GM12892 (cell line): Measurements from ENCODE around the gene PVALEF.
"Not testable (repeated sequence)": the region's sequence is repeated elsewhere in the genome, so short reads cannot be mapped to it uniquely, and the experiment has no call there.

ENCODE experiments used
- DNase-seq: peaks from one replicate; pipeline ENCODE4 v3.0.0; 2011; ENCODE audit not compliant: insufficient read length
- FAIRE-seq: peaks from 2 replicates; lab custom pipeline; 2011; peaks lifted over from hg19 to GRCh38; lab: Jason Lieb, UNC
- POLR2A ChIP-seq: IDR thresholded peaks from 2 replicates; pipeline ENCODE4 v1.6.1; 2011; ENCODE audit warnings: low read depth, low read length, control low read depth
- POLR2AphosphoS5 ChIP-seq: IDR thresholded peaks from 2 replicates; pipeline ENCODE4 v1.6.1; 2011; ENCODE audit warnings: low read depth, low read length, control low read depth
- TAF1 ChIP-seq: IDR thresholded peaks from 2 replicates; pipeline ENCODE4 v1.6.1; 2011; ENCODE audit warnings: low read depth, mild to moderate bottlenecking, control low read depth, low read length, borderline replicate concordance

PVALEF gene

DNA sequence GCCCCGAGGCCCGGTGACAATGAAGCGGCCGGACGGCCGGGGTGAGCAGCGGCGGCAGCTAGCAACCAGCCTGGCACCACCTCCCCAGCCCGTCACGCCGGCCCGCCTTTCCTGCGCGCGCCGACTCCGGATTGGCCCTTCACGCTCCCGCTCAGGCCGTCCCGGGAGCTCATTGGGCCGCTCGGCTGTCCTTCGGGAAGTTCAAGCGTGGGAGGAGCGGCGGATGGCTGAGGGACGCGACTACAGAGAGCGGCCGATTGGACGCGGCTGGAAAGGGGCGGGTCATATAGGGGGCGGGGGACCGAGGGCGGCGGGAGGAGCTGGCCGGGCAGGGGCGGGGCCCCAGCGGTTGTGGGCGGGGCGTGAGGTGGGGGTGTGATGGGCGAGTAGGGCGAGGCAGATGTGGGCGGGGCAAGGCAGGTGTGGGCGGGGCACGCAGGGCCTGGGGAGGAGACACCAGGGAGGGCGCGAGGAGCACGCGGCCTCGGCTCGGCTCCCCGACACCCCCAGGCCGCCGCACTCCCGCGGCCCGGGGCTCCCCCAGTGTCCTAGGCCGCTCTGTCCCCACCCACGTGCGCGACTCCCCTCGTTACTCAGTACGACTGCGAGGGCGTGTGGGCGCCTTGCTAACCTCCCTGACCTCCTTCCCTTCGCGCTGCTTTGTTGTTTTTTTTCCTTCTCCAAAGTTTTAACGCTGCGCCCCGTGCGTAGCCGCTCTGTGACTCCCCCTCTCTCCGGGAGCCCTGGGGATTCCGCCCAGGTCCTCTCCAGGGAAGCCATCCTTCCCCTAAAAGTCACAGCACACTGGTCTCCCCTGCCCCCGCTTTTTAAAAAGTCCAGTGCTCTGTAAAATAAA, 57.8 kb downstream of the PVALEF start, which contains the start of gene CEP131:
CEP131 (minus strand) TSS at position 60 of the 856 bp plus-strand sequence. CDS start 2,909 bp downstream, outside the sequence.
- DNase-seq (peak; percentile 100), FAIRE-seq (peak; percentile 97)
- no peak for TF ChIP-seq POLR2AphosphoS5
- peak; percentile 37; the same call in 1 of the 2 replicates for TF ChIP-seq POLR2A
- 0 out of 2 replicates have a peak, but pooled peaks have one; percentile 44 for TF ChIP-seq TAF1

DNA sequence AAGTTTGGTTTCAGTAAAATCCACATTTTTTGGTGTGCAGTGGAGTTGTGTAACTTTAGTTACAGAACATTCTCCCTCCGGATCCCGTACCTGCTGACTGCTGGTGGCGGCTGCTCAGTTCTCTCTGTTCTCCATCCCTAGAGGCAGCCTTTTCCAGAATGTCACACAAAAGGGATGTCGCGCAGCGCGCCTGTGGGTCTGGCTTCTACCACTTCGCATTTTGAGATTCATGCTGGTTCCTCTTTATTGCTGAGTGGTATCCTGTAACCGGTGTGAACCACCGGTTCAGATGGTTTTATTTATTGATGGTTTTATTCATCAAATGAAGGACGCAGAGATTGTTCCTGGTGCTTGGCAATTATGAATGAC, 58.4 kb downstream of the PVALEF start:
- TF ChIP-seq POLR2AphosphoS5 (no peak), TAF1 (no peak), POLR2A (no peak)
- FAIRE-seq (no peak), DNase-seq (no peak)

DNA sequence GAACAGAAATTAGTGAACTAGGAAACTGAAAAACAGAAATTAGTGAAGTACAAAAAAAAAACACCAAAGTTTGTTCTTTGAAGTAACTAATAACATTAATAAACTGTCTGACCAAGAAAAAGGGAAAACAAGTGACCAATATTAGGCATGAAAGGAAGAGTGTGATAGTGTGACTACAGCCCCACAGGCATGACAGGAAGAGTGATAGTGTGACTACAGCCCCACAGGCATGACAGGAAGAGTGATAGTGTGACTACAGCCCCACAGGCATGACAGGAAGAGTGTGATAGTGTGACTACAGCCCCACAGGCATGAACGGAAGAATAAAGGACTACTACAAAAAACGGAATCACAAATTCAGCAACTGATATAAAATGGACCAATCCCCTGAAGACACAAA, 62.3 kb downstream of the PVALEF start:
- peak; percentile 74 for FAIRE-seq

DNA sequence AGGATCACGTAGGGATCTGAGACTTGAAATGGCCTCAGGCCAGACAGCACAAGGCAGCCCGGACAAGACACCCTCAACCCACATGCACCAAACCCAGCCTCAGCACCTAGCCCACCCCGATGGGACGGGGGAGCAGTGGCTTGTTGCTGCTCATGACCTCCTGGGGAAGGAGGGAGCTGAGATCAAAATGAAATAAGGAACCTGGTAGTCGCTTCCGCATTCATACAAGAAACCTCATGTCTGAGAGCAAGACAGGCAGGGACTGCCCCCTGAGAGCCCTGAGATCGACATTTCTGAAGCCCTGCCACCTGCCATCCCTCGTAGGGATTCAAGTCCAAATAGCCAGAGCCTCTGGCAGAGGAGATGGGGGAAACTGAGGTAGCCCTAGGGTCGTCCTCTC, 63.1 kb downstream of the PVALEF start:
- DNase-seq (peak; percentile 69), FAIRE-seq (peak; percentile 93)
- TF ChIP-seq POLR2A: peak; percentile 27; the same call in 1 of the 2 replicates
- no peak for TF ChIP-seq POLR2AphosphoS5
- 0 out of 2 replicates have a peak, but pooled peaks have one; percentile 10 for TF ChIP-seq TAF1

More for the DNA sequence above, 62.3 kb downstream of the PVALEF start:
- not testable (repeated sequence) for DNase-seq

DNA sequence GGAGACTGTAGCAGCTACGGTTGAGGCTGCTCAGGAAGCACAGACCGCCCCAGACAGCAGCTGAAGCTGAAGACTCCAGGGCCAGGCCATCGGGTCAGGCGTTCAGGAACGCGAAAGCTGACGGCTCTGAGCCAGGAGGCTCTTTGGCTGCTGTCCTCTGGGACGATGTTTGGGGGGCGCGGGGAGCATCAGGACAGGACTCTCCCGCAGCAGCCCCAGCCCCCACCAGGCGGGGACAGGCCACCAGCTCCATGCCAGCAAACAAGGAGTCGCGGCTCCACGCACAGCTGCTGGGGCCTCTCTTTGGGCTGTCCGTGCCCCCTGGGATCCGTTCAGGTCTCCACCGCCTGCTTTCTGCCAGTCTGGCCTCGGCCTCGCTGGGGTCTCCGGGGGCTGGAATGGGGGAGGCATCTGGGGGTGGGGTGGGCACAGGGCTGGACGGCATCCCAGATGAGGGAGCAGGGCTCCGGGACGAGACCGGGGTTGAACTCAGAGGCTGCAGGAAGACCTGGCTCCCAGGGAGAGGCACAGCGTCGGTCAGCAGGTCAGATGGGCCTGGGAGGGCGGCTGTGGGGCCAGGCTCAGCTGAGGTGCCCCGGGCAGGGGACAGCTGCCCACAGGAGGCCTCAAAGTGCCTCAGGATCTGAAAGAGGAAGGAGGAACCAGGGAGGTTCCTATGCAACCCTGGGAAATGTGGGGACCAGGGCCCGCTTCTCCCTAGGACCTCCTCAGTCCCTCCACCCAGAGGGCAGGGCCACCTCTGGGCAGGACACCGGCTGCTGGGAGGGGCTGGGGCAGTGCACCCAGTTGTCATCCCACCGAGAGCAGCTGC, 63.7 kb downstream of the PVALEF start:
- FAIRE-seq: no peak
- DNase-seq: no peak
- no peak for TF ChIP-seq POLR2AphosphoS5
- TF ChIP-seq TAF1: 0 out of 2 replicates have a peak, but pooled peaks have one; percentile 0

DNA sequence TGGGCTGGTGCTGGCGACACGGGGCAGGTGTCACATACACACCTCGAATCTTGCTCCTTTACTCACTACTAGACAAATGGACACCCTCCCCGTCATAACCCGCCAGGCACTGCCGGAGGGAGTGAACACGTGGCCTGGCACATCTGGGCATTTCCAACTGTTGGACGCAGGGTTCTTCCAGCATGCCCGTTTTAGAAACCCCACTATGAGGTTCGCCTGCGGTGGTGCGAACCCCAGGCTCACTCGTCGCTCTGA, 64.3 kb downstream of the PVALEF start:
- FAIRE-seq (no peak), DNase-seq (no peak)
- TF ChIP-seq POLR2A: no peak
- TF ChIP-seq TAF1: no peak
- TF ChIP-seq POLR2AphosphoS5: no peak

DNA sequence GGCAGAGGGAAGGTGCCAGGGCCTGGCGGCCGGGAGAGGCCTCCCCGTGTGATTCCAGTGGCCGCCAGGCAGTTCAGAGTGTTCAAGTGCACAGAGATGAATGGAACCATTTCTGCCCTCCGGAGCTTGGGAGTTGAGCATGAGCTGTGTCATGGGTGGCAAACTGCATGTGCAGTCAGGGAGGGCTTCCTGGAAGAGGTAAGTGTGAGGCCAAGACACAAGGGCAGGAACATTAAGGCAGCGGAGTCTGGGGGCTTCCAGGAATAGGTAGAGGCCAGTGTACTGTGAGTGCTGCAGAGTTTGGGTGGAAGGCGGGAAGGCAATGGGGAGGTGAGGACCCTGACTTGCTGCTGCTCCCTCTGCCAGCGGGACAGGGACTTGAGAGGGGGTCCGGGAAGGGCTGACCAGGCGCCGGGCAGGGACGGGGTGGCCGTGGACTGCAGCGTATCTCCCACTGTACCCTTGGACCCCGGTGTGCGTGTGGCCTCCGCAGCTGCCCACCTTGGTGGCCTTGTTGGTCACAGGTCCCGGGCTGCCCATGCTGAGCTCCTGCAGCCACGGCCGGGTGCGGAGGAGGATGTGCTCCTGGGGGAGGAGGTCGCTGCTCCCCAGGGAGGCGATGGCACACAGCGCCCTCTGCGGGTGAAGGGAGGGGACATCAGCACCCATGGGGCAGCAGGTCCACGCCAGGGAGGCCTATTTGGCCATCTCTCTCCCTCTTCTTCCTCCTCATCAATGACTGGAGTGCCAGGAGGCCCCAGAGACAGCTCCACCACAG, 64.9 kb downstream of the PVALEF start:
- TF ChIP-seq POLR2A (no peak), POLR2AphosphoS5 (no peak)
- FAIRE-seq (no peak), DNase-seq (peak; percentile 58)

DNA sequence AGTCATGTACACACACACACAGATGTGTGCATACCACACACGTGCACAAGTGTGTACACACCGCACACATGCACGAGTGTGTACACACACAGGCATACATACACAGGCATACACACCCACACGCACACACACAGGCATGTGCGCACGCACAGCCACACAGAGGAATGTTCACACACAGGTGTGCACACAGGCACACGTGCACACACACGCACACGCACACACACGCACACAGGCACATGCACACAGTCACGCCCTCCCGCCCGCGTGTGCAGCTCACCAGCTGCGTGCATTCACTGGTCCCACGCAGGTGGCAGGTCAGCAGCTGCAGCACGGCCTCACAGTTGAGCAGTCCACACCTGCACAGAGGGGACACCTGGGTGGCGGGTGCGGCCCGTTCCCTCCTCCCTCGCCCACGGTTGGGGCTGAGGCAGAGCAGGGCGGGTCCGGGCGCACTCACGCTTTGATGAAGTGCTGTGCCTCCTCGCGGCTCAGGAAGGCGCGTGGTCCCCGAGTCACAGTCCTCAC, 65.9 kb downstream of the PVALEF start:
- DNase-seq (no peak), FAIRE-seq (no peak)
- TF ChIP-seq TAF1: no peak
- TF ChIP-seq POLR2AphosphoS5: no peak
- TF ChIP-seq POLR2A: no peak

DNA sequence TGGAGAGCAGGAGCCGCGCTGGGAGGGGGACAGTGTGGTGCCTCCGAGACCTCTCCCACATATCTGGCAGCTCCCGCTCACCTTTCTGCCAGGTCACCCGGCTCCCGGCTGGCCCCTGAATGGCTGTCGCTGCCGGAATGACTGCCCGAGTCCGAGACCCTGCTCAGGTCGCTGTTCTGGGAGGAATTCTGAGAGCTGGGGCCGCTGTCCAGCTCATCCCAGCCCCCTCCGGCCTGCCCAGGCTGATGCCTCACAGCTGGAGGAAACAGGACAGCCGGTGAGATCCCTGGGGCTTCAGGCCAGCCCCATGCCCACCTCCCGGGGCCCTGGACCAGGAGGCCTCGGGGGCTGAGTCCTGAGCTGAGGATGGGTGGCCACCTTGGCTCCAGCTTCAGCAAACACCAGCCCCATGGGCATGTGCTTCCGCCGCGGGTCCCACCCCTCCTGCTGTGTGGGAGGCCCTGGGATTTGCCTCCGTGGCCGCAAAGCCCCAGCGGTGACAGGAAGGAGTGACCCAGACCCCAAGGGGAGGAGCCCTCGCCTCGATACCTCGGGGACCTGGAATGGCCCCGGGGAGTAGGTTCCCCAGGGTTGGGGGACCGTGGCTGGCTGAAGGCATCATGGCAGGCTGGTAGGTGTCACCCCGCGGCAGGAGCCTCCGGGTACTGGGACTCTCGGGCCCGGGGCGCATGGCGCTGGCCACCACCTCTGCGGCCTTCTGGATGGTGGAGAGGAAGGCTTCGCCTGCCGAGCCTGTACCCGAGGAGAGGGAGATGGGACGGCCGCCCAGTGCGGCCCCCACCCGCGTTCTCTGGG, 66.7 kb downstream of the PVALEF start:
- TF ChIP-seq TAF1 (no peak), POLR2AphosphoS5 (no peak), POLR2A (no peak)
- FAIRE-seq: no peak
- no peak for DNase-seq
